ENCODE results near the gene ABLIM2. TPM values are rescaled to one million over a fixed set of nuclear protein-coding genes. Genes with fewer than 3 reads are reported as not detected.

ABLIM2 gene
- total and polyA plus RNA-seq, 2 of the 8 experiments (the other 6 are each of a cell fraction or from before 2014, with no cell fraction given): 2.8 to 3.0 TPM

DNA sequence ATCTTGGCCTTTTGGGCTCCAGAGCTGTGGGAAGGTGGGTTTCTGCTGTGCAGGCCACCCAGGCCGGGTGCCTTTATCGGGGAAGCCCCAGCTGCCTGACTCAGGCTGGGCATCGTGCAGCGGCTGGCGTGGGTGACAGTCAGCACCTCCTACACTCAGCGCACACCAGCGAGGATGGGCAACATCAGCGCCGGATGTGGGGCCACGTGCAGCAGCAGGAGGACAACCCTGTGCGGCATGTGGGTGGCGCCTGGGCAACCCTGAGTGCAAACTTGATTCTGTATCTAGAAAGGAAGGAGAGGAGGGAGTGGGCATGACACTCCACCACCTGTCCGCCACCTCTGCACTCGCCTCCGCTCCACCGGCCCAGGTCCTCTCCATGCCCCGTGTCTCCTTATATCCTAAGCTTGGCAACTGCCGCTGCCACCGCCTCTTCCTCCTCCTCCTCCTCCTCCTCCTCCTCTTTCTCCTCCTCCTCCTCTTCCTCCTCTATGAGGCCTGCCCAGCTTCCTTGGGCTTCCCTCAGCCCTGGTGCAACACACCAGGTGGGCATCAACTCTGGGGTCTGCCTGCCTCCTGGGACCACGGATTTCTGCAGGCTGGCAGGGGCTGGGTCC is 111.6 kb downstream of the ABLIM2 start (continued):
- TF ChIP-seq CHD7 (IDR thresholded peaks at IDR 0.05; ENCODE audit: insufficient replicate concordance, low read length): no peak
- no peak for TF ChIP-seq CHD2 (IDR thresholded peaks at IDR 0.05; ENCODE audit: low read length)
- TF ChIP-seq EP300 (IDR thresholded peaks at IDR 0.05; ENCODE audit: borderline replicate concordance in 1 of 2, low read depth in 2 of 2, low read length in 2 of 2): no peak
- TF ChIP-seq KDM1A (IDR thresholded peaks at IDR 0.05; ENCODE audit: borderline replicate concordance, low read length): no peak
- no peak for TF ChIP-seq SAP30 (IDR thresholded peaks at IDR 0.05; ENCODE audit: insufficient read depth, insufficient replicate concordance, low read length)
- no peak for TF ChIP-seq POLR2A (IDR thresholded peaks at IDR 0.05; ENCODE audit: control extremely low read depth in 1 of 2, low read depth in 2 of 2, low read length in 2 of 2)
- TF ChIP-seq KDM4A (IDR thresholded peaks at IDR 0.05; ENCODE audit: low read depth, low read length, severe bottlenecking): no peak
- TF ChIP-seq CBX5 (IDR thresholded peaks at IDR 0.05; ENCODE audit: low read depth, low read length): no peak
- no peak for TF ChIP-seq SRF (IDR thresholded peaks at IDR 0.05; ENCODE audit: low read depth, low read length)
- no peak for TF ChIP-seq GABPA (IDR thresholded peaks at IDR 0.05; ENCODE audit: borderline replicate concordance, insufficient read depth, low read length)

All from H1 (cell line).